WTC11 (cell line): ENCODE measurements around the gene DNAJB8. TPM values are rescaled to one million over a fixed set of nuclear protein-coding genes. Genes with fewer than 3 reads are reported as not detected.

Experiments
- ATAC-seq: fragments of 200-7000 bp; cut with Tn5 transposase; 2 replicates; pipeline ENCODE4 v1.10.0; 2021; ENCODE audit warnings: mild to moderate bottlenecking, moderate library complexity
- CTCF ChIA-PET: fragments of 300-600 bp; sonication (Branson Sonifier 250); formaldehyde crosslinking; loops from one replicate; lab custom pipeline; 2021; ENCODE audit warnings: antibody characterized with exemption; lab: Charles Lee
- POLR2A ChIA-PET: fragments of 350-600 bp; sonication (Branson Sonifier 250); formaldehyde crosslinking; loops from one replicate; lab custom pipeline; 2021; ENCODE audit warnings: antibody characterized with exemption; lab: Charles Lee
- DNase-seq: peaks from one replicate; pipeline ENCODE4 v3.0.0; 2021; ENCODE audit warnings: low spot score
- H3K27ac Mint-ChIP-seq: 2 replicates; pipeline ENCODE4 v1.8.0; 2021; ENCODE audit warnings: mixed read lengths
- H3K27me3 Mint-ChIP-seq: 2 replicates; pipeline ENCODE4 v1.8.0; 2021; ENCODE audit warnings: low read depth, mild to moderate bottlenecking, moderate library complexity, mixed read lengths
- H3K36me3 Mint-ChIP-seq: 2 replicates; pipeline ENCODE4 v1.8.0; 2021; ENCODE audit warnings: mixed read lengths
- H3K4me1 Mint-ChIP-seq: 2 replicates; pipeline ENCODE4 v1.8.0; 2022; ENCODE audit warnings: mixed read lengths
- H3K4me3 Mint-ChIP-seq: 2 replicates; pipeline ENCODE4 v1.8.0; 2021; ENCODE audit warnings: mild to moderate bottlenecking, moderate library complexity, mixed read lengths
- H3K9me3 Mint-ChIP-seq: 2 replicates; pipeline ENCODE4 v1.8.0; 2021; ENCODE audit warnings: mixed read lengths
- ATF1 ChIP-seq: sonication (generic); formaldehyde crosslinking; IDR thresholded peaks from 2 replicates; pipeline ENCODE4 v1.8.1; 2023; ENCODE audit warnings: mild to moderate bottlenecking, moderate library complexity, missing genetic modification reagents
- CBFB ChIP-seq: sonication (generic); formaldehyde crosslinking; IDR thresholded peaks from 2 replicates; pipeline ENCODE4 v1.8.1; 2022; ENCODE audit warnings: mild to moderate bottlenecking, low read depth, missing genetic modification reagents
- CTCF ChIP-seq: fragments of 200-600 bp; IDR thresholded peaks from 2 replicates; pipeline ENCODE4 v1.8.0; 2022; ENCODE audit warnings: antibody characterized with exemption
- E2F1 ChIP-seq: sonication (generic); formaldehyde crosslinking; IDR thresholded peaks from 2 replicates; pipeline ENCODE4 v1.8.0; 2022; ENCODE audit warnings: mild to moderate bottlenecking, missing genetic modification reagents
- FOXP1 ChIP-seq: sonication (generic); formaldehyde crosslinking; IDR thresholded peaks from 2 replicates; pipeline ENCODE4 v1.8.0; 2022; ENCODE audit warnings: missing genetic modification reagents, mild to moderate bottlenecking, moderate library complexity, borderline replicate concordance
- GABPB1 ChIP-seq: sonication (generic); formaldehyde crosslinking; IDR thresholded peaks from 2 replicates; pipeline ENCODE4 v1.8.1; 2023; ENCODE audit warnings: mild to moderate bottlenecking, missing genetic modification reagents
- GRHL2 ChIP-seq: fragments of 250-450 bp; sonication (Bioruptor Pico); IDR thresholded peaks from 2 replicates; pipeline ENCODE4 v1.8.0; 2022; ENCODE audit warnings: mild to moderate bottlenecking, moderate library complexity; ENCODE audit not compliant: insufficient replicate concordance, severe bottlenecking
- IRF2 ChIP-seq: sonication (generic); formaldehyde crosslinking; IDR thresholded peaks from 2 replicates; pipeline ENCODE4 v1.8.0; 2022; ENCODE audit warnings: low read depth, missing genetic modification reagents, borderline replicate concordance
- JAZF1 ChIP-seq: fragments of 250-450 bp; sonication (Bioruptor Pico); IDR thresholded peaks from 2 replicates; pipeline ENCODE4 v1.9.0; 2021; ENCODE audit warnings: moderate library complexity, mild to moderate bottlenecking, inconsistent platforms
- KAT7 ChIP-seq: sonication (generic); formaldehyde crosslinking; IDR thresholded peaks from 2 replicates; pipeline ENCODE4 v1.8.1; 2023; ENCODE audit warnings: missing genetic modification reagents, mild to moderate bottlenecking, borderline replicate concordance
- MLX ChIP-seq: sonication (generic); formaldehyde crosslinking; IDR thresholded peaks from 2 replicates; pipeline ENCODE4 v1.8.1; 2023; ENCODE audit warnings: mild to moderate bottlenecking, missing genetic modification reagents, moderate library complexity
- MXD4 ChIP-seq: fragments of 250-450 bp; sonication (Bioruptor Pico); IDR thresholded peaks from 2 replicates; pipeline ENCODE4 v1.8.0; 2021; ENCODE audit warnings: mild to moderate bottlenecking, moderate library complexity, borderline replicate concordance
- NFE2L1 ChIP-seq: sonication (generic); formaldehyde crosslinking; IDR thresholded peaks from 2 replicates; pipeline ENCODE4 v1.8.1; 2023; ENCODE audit warnings: missing genetic modification reagents
- RELA ChIP-seq: sonication (generic); formaldehyde crosslinking; IDR thresholded peaks from 2 replicates; pipeline ENCODE4 v1.8.1; 2022; ENCODE audit warnings: missing genetic modification reagents, mild to moderate bottlenecking, borderline replicate concordance
- RORB ChIP-seq: fragments of 250-450 bp; sonication (Bioruptor Pico); IDR thresholded peaks from 2 replicates; pipeline ENCODE4 v1.9.0; 2021; ENCODE audit warnings: mild to moderate bottlenecking
- TEAD1 ChIP-seq: sonication (generic); formaldehyde crosslinking; IDR thresholded peaks from 2 replicates; pipeline ENCODE4 v1.8.0; 2022; ENCODE audit warnings: mild to moderate bottlenecking, missing genetic modification reagents
- TP53 ChIP-seq: sonication (generic); formaldehyde crosslinking; IDR thresholded peaks from 2 replicates; pipeline ENCODE4 v1.8.1; 2023; ENCODE audit warnings: mild to moderate bottlenecking, missing genetic modification reagents
- USF2 ChIP-seq: sonication (generic); formaldehyde crosslinking; IDR thresholded peaks from 2 replicates; pipeline ENCODE4 v1.8.1; 2023; ENCODE audit warnings: mild to moderate bottlenecking, missing genetic modification reagents, moderate library complexity
- ZBTB21 ChIP-seq: sonication (generic); formaldehyde crosslinking; IDR thresholded peaks from 2 replicates; pipeline ENCODE4 v1.8.1; 2023; ENCODE audit warnings: mild to moderate bottlenecking, missing genetic modification reagents, borderline replicate concordance
- total RNA-seq: library from RNA; stranded (reverse); gene quantifications from 3 replicates; pipeline ENCODE4 v1.2.3, GENCODE V29; 2021
- TF ChIP-seq, protein P1 (sequence below): sonication (generic); formaldehyde crosslinking; IDR thresholded peaks from 2 replicates; pipeline ENCODE4 v1.8.1; 2023; ENCODE audit warnings: mild to moderate bottlenecking, missing genetic modification reagents
- TF ChIP-seq, protein P2 (sequence below): sonication (generic); formaldehyde crosslinking; IDR thresholded peaks from 2 replicates; pipeline ENCODE4 v1.8.0; 2022; ENCODE audit warnings: missing genetic modification reagents

Gene DNAJB8
- total RNA-seq, 1 experiment from 2014 or later, result not detected

GRCh38 chr3:128452120-128452519 lies 14.6 kb downstream of the DNAJB8 start (continued):
- TF ChIP-seq CTCF, result no peak
- TF ChIP-seq CBFB (CRISPR knock-in tag), result no peak
- TF ChIP-seq MXD4 (CRISPR knock-in tag), result no peak
- no peak for TF ChIP-seq MLX

GRCh38 chr3:128449111-128449638 lies 17.5 kb downstream of the DNAJB8 start:
- DNase-seq, result no peak
- H3K4me3 Mint-ChIP-seq, result no peak overlapping the region
- no peaks in the 10 kb centered on the region for H3K36me3 Mint-ChIP-seq
- ChIA-PET POLR2A (interaction anchor here (0.6 kb wide), 1 partner anchor 34 kb away, joined by 3 read pairs; no protein-coding TSS in a partner anchor), CTCF (no interaction called here)
- peaks cover 25% of the 10 kb centered on the region for H3K9me3 Mint-ChIP-seq
- ATAC-seq, result no peak
- peaks cover 28% of the 10 kb centered on the region for H3K27me3 Mint-ChIP-seq
- no peak overlapping the region for H3K27ac Mint-ChIP-seq
- H3K4me1 Mint-ChIP-seq, result no peaks in the 10 kb centered on the region
- no peak for TF ChIP-seq TEAD1 (CRISPR knock-in tag)
- no peak for TF ChIP-seq KAT7
- TF ChIP-seq, protein P1, sequence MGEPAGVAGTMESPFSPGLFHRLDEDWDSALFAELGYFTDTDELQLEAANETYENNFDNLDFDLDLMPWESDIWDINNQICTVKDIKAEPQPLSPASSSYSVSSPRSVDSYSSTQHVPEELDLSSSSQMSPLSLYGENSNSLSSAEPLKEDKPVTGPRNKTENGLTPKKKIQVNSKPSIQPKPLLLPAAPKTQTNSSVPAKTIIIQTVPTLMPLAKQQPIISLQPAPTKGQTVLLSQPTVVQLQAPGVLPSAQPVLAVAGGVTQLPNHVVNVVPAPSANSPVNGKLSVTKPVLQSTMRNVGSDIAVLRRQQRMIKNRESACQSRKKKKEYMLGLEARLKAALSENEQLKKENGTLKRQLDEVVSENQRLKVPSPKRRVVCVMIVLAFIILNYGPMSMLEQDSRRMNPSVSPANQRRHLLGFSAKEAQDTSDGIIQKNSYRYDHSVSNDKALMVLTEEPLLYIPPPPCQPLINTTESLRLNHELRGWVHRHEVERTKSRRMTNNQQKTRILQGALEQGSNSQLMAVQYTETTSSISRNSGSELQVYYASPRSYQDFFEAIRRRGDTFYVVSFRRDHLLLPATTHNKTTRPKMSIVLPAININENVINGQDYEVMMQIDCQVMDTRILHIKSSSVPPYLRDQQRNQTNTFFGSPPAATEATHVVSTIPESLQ (CRISPR knock-in tag), result no peak
- TF ChIP-seq TP53 (CRISPR knock-in tag), result no peak
- TF ChIP-seq NFE2L1, result no peak
- TF ChIP-seq JAZF1 (CRISPR knock-in tag), result no peak
- TF ChIP-seq E2F1 (CRISPR knock-in tag), result no peak
- no peak for TF ChIP-seq GABPB1 (CRISPR knock-in tag)
- no peak for TF ChIP-seq RORB (CRISPR knock-in tag)
- TF ChIP-seq CTCF, result no peak
- TF ChIP-seq ATF1 (CRISPR knock-in tag), result no peak
- TF ChIP-seq ZBTB21 (CRISPR knock-in tag), result no peak
- TF ChIP-seq, protein P2, sequence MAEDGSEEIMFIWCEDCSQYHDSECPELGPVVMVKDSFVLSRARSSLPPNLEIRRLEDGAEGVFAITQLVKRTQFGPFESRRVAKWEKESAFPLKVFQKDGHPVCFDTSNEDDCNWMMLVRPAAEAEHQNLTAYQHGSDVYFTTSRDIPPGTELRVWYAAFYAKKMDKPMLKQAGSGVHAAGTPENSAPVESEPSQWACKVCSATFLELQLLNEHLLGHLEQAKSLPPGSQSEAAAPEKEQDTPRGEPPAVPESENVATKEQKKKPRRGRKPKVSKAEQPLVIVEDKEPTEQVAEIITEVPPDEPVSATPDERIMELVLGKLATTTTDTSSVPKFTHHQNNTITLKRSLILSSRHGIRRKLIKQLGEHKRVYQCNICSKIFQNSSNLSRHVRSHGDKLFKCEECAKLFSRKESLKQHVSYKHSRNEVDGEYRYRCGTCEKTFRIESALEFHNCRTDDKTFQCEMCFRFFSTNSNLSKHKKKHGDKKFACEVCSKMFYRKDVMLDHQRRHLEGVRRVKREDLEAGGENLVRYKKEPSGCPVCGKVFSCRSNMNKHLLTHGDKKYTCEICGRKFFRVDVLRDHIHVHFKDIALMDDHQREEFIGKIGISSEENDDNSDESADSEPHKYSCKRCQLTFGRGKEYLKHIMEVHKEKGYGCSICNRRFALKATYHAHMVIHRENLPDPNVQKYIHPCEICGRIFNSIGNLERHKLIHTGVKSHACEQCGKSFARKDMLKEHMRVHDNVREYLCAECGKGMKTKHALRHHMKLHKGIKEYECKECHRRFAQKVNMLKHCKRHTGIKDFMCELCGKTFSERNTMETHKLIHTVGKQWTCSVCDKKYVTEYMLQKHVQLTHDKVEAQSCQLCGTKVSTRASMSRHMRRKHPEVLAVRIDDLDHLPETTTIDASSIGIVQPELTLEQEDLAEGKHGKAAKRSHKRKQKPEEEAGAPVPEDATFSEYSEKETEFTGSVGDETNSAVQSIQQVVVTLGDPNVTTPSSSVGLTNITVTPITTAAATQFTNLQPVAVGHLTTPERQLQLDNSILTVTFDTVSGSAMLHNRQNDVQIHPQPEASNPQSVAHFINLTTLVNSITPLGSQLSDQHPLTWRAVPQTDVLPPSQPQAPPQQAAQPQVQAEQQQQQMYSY, result no peak
- no peak for TF ChIP-seq USF2 (CRISPR knock-in tag)
- TF ChIP-seq FOXP1 (CRISPR knock-in tag), result no peak
- TF ChIP-seq GRHL2 (CRISPR knock-in tag), result no peak
- no peak for TF ChIP-seq IRF2 (CRISPR knock-in tag)
- no peak for TF ChIP-seq RELA (CRISPR knock-in tag)
